Glutamatergic neuron (in vitro differentiated cells): ENCODE data around the gene SKIL. TPM values are rescaled to one million over a fixed set of nuclear protein-coding genes. Genes with fewer than 3 reads are reported as not detected.

ENCODE experiments used
- DNase-seq: peaks from one replicate; pipeline ENCODE4 v3.0.0; 2022
- H3K27ac Mint-ChIP-seq: one replicate; pipeline ENCODE4 v1.8.0; 2020; ENCODE audit warnings: mild to moderate bottlenecking, mixed read lengths, inconsistent platforms; ENCODE audit not compliant: unreplicated experiment
- H3K27me3 Mint-ChIP-seq: one replicate; pipeline ENCODE4 v1.8.0; 2020; ENCODE audit warnings: mild to moderate bottlenecking, moderate library complexity, mixed read lengths, inconsistent platforms; ENCODE audit not compliant: unreplicated experiment
- H3K36me3 Mint-ChIP-seq: one replicate; pipeline ENCODE4 v1.8.0; 2020; ENCODE audit warnings: mild to moderate bottlenecking, mixed read lengths, inconsistent platforms; ENCODE audit not compliant: unreplicated experiment
- H3K4me1 Mint-ChIP-seq: one replicate; pipeline ENCODE4 v1.8.0; 2020; ENCODE audit warnings: mild to moderate bottlenecking, low read depth, mixed read lengths, inconsistent platforms; ENCODE audit not compliant: unreplicated experiment
- H3K4me3 Mint-ChIP-seq: one replicate; pipeline ENCODE4 v1.8.0; 2020; ENCODE audit warnings: mild to moderate bottlenecking, mixed read lengths, inconsistent platforms; ENCODE audit not compliant: unreplicated experiment
- H3K9me3 Mint-ChIP-seq: one replicate; pipeline ENCODE4 v1.8.0; 2020; ENCODE audit warnings: mild to moderate bottlenecking, moderate library complexity, mixed read lengths, inconsistent platforms; ENCODE audit not compliant: unreplicated experiment
- total RNA-seq: library from RNA; stranded (reverse); fragmentation: NEBNext Ultra II Directional; extraction: Animal tissue kit (Norgen Biotek cat#: 25700); gene quantifications from one replicate; pipeline ENCODE4 v1.2.1, GENCODE V29; 2021; ENCODE audit not compliant: unreplicated experiment
- TF ChIP-seq, protein P1 (sequence below): fragments of 200-600 bp; sonication (generic); IDR thresholded peaks from one replicate; pipeline ENCODE4 v1.5.0; 2021; ENCODE audit not compliant: partially characterized antibody, unreplicated experiment

SKIL gene
- total RNA-seq, 1 donor from 2014 or later = 52.3 TPM

DNA sequence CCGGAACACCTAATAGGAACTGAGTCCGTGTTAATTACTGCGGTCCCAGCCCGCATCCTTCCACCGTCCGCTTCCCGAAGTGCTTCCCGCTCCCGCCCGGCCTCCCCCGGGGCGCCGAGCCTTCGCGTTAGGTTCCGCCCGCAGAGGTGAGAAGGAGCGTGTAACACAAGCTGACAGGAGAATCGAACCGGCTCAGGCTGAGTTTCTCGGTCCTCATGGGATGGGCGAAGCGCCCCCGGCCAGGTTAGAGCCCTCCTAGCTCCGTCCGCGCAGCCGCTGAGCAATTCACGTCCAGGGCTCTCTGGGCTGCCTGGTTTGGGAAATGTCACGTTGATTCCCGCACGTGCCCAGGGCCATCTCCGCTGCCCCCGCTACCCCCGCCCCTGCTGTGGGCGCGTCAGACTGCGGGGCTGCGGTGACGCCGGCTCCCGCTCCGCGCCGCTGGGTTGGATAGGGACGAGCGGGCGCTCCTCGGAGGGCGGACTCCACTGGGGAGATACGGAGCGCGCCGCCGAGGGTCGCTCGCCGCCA lies 62.1 kb downstream of the SKIL start:
- Mint-ChIP-seq H3K36me3 (no peaks in the 10 kb centered on the region), H3K27ac (no peak overlapping the region), H3K27me3 (peaks cover 9% of the 10 kb centered on the region), H3K4me3 (no peak overlapping the region), H3K4me1 (peaks cover 2% of the 10 kb centered on the region), H3K9me3 (peaks cover 1% of the 10 kb centered on the region)
- TF ChIP-seq, protein P1, sequence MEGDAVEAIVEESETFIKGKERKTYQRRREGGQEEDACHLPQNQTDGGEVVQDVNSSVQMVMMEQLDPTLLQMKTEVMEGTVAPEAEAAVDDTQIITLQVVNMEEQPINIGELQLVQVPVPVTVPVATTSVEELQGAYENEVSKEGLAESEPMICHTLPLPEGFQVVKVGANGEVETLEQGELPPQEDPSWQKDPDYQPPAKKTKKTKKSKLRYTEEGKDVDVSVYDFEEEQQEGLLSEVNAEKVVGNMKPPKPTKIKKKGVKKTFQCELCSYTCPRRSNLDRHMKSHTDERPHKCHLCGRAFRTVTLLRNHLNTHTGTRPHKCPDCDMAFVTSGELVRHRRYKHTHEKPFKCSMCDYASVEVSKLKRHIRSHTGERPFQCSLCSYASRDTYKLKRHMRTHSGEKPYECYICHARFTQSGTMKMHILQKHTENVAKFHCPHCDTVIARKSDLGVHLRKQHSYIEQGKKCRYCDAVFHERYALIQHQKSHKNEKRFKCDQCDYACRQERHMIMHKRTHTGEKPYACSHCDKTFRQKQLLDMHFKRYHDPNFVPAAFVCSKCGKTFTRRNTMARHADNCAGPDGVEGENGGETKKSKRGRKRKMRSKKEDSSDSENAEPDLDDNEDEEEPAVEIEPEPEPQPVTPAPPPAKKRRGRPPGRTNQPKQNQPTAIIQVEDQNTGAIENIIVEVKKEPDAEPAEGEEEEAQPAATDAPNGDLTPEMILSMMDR = no peak
- DNase-seq = peak; percentile 60

DNA sequence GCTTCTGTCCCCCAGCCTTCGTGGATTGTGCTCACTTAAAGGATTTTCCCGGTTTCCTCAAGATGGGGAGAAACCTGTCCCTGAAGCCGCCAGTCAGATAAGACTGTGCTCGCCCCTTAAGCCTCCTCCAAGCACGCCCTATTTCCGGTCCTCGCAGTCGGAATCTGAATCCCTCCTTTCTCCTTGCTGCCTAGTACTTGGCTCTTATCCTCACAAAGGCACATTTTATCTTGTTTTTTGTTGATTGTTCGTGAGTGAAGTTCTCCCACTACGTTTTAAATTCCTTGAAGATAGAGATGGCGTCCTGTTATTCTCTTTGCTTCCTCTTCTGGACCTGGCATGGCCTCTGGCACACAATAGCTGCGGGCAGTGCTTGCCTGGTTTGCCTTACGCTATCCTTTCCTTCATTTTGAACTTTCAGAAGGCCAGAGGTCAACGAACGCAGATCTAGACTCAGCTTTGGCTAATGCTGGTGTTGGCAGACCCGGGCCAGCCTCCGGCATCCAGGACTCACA lies 62.8 kb downstream of the SKIL start:
- Mint-ChIP-seq H3K4me3 (no peak overlapping the region), H3K36me3 (no peaks in the 10 kb centered on the region), H3K27me3 (peaks cover 9% of the 10 kb centered on the region), H3K27ac (no peak overlapping the region), H3K4me1 (peaks cover 2% of the 10 kb centered on the region), H3K9me3 (peaks cover 1% of the 10 kb centered on the region)
- TF ChIP-seq, protein P1 = no peak
- no peak for DNase-seq

DNA sequence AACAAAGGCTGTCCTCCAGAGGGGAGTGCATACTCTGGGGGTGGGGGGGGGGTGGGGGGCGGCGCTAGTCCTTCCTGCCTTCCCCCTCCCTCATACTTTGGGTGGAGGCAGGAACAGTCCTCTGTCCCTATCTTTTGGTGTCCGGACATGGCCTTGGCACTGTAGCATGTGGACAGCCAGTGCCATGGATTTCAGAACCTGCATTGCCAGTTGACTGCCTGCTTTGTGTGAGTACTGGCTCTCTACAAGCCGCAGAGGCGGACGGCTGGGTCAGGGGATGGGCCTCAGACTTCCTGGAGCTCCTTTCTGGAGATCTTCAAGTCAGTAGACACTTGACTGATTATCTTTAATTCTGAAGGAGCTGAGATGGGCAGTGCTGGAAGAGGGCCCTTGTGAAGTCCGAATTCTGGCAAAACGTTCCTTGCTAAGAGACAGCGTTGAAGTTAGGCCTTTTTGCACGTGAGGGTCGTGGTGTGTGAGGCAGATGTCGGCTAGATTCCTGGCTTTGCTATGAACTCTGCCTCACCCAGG lies 63.7 kb downstream of the SKIL start:
- DNase-seq = no peak
- Mint-ChIP-seq H3K4me3 (no peak overlapping the region), H3K27me3 (peaks cover 9% of the 10 kb centered on the region), H3K27ac (no peak overlapping the region), H3K4me1 (peaks cover 2% of the 10 kb centered on the region), H3K36me3 (no peaks in the 10 kb centered on the region), H3K9me3 (peaks cover 1% of the 10 kb centered on the region)
- TF ChIP-seq, protein P1 = no peak

DNA sequence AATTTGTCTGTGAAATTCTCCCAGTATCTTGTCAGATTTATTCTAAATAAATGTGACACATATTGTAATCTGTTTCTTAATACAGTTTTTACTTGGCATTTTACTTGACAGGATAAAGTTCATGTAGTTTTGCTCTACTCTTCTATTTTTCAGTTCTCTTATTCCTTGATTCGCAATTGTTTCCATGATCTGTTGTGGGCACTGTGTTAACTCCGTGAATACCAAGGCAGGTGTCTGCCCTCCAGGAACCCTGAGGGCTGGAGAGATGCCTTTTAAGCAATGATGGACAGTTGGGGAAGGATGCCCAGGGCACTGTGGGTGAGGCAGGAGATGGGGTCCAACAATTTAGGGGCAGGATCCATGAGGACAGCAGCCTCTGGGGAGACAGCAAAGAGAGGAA lies 64.2 kb downstream of the SKIL start:
- DNase-seq = no peak
- peaks cover 9% of the 10 kb centered on the region for H3K27me3 Mint-ChIP-seq
- H3K27ac Mint-ChIP-seq = no peak overlapping the region
- peaks cover 2% of the 10 kb centered on the region for H3K4me1 Mint-ChIP-seq
- no peaks in the 10 kb centered on the region for H3K36me3 Mint-ChIP-seq
- H3K4me3 Mint-ChIP-seq = no peak overlapping the region
- TF ChIP-seq, protein P1 = no peak
- no peaks in the 10 kb centered on the region for H3K9me3 Mint-ChIP-seq

DNA sequence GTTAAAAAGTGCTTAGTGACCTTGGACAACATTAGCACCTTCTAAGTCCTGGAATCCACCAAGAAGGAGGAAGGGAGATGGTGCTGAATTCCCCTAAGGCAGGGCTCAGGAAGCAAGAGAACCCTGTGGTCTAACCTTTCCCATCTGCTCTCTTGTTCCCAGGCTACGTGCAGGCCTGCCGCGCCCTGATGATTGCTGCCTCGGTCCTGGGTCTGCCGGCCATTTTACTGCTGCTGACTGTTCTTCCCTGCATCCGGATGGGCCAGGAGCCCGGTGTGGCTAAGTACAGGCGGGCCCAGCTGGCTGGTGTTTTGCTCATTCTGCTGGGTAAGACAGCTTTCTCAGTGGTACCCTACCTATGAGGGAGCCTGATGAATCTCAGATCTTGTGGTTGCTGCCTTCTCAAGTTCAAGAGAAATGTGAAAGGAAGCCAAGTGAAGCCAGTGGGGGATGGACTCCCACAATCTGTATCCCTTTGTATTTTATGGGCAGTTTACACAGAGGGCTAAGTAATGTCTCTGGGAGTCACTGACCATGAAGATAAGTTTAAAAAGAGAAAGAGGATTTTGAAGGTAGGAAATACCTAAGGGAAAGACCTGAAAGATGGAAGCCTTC lies 65.6 kb downstream of the SKIL start:
- peaks cover 7% of the 10 kb centered on the region for H3K27me3 Mint-ChIP-seq
- no peak overlapping the region for H3K27ac Mint-ChIP-seq
- no peak for DNase-seq
- H3K9me3 Mint-ChIP-seq = peaks cover under 1% of the 10 kb centered on the region
- H3K4me3 Mint-ChIP-seq = no peak overlapping the region
- peaks cover 2% of the 10 kb centered on the region for H3K4me1 Mint-ChIP-seq
- TF ChIP-seq, protein P1 = no peak
- no peaks in the 10 kb centered on the region for H3K36me3 Mint-ChIP-seq
